ENCODE measurements around the gene FAM83D. TPM values are rescaled to one million over a fixed set of nuclear protein-coding genes. Genes with fewer than 3 reads are reported as not detected.

Gene FAM83D
- total RNA-seq, 4 donors from 2014 or later, result 6.3 to 13.5 (median 7.8) TPM

- Histone ChIP-seq H3K4me3 (no peak overlapping the region), H3K27ac (no peak overlapping the region), H3K9me3 (no peaks in the 10 kb centered on the region), H3K27me3 (no peaks in the 10 kb centered on the region), H3K36me3 (no peaks in the 10 kb centered on the region), H3K4me1 (no peaks in the 10 kb centered on the region)
- TF ChIP-seq POLR2A (IDR thresholded peaks at IDR 0.05) (no peak), CTCF (IDR thresholded peaks at IDR 0.05) (no peak)
- peak in 1 of 3 donors; percentile 14 for DNase-seq
These were observed 25.6 kb upstream of the FAM83D start for GRCh38 chr20:38900606-38901005.

GRCh38 chr20:38902601-38903000 lies 23.6 kb upstream of the FAM83D start:
- H3K27me3 ChIP-seq, result no peaks in the 10 kb centered on the region
- no peaks in the 10 kb centered on the region for H3K4me1 ChIP-seq
- H3K9me3 ChIP-seq, result no peaks in the 10 kb centered on the region
- H3K4me3 ChIP-seq, result no peak overlapping the region
- no peak for DNase-seq
- no peaks in the 10 kb centered on the region for H3K36me3 ChIP-seq
- H3K27ac ChIP-seq, result no peak overlapping the region
- TF ChIP-seq CTCF (IDR thresholded peaks at IDR 0.05) (no peak), POLR2A (IDR thresholded peaks at IDR 0.05) (no peak)

DNA sequence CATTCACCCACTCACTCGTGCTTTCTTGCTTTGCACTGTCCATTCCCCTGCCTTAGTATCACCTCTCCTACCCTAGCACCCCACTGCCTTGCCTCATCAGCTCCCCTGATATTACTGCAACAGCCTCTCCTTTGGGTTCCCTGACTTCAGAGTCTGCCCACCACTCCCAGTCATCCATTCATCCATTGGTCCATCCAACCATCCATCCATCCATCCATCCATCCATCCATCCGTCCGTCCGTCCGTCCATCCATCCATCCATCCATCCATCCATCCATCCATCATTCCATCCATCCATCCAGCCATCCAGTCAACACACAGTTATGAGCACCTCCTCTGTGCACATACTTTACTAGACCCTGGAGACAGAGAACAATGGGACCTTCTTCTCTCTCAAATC lies 22.9 kb upstream of the FAM83D start:
- Histone ChIP-seq H3K4me1 (no peaks in the 10 kb centered on the region), H3K9me3 (no peaks in the 10 kb centered on the region)
- TF ChIP-seq CTCF (IDR thresholded peaks at IDR 0.05), result no peak
- no peak for TF ChIP-seq POLR2A (IDR thresholded peaks at IDR 0.05)

DNA sequence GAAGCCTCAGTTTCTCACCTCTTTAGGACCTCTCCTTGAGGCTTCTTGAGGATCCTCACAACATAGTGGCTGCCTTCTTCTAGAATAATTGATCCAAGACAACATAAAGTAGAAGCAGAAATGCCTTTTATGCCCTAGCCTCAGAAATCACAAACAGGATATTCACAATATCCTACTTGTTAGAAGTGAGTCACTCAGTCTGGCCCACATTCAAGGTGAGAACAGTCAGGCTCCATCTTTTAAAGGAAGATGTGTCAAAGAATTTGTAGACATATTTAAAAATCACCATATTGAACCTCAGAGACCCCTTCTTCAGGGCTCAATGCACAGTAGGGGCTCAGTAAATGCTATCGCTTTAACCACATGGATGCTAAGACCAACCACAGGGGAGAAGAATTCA lies 20.8 kb upstream of the FAM83D start:
- Histone ChIP-seq H3K27ac (no peak overlapping the region), H3K9me3 (no peaks in the 10 kb centered on the region), H3K4me3 (no peak overlapping the region), H3K4me1 (no peaks in the 10 kb centered on the region), H3K36me3 (no peaks in the 10 kb centered on the region), H3K27me3 (no peaks in the 10 kb centered on the region)
- DNase-seq, result no peak
- TF ChIP-seq POLR2A (IDR thresholded peaks at IDR 0.05), result no peak
- no peak for TF ChIP-seq CTCF (IDR thresholded peaks at IDR 0.05)

More for the DNA sequence above, 22.9 kb upstream of the FAM83D start:
- Histone ChIP-seq H3K27ac (no peak overlapping the region), H3K4me3 (no peak overlapping the region), H3K36me3 (no peaks in the 10 kb centered on the region), H3K27me3 (no peaks in the 10 kb centered on the region)
- DNase-seq, result no peak

- no peak for TF ChIP-seq CTCF (IDR thresholded peaks at IDR 0.05)
- TF ChIP-seq POLR2A (IDR thresholded peaks at IDR 0.05), result no peak
- H3K9me3 ChIP-seq, result no peaks in the 10 kb centered on the region
- H3K27me3 ChIP-seq, result no peaks in the 10 kb centered on the region
- H3K4me1 ChIP-seq, result no peaks in the 10 kb centered on the region
- H3K27ac ChIP-seq, result no peak overlapping the region
- H3K4me3 ChIP-seq, result no peak overlapping the region
- H3K36me3 ChIP-seq, result no peaks in the 10 kb centered on the region
- DNase-seq, result no peak
These were observed 18.1 kb upstream of the FAM83D start for GRCh38 chr20:38907918-38908677.
